ENCODE data around the gene OTOGL.

The OTOGL gene

DNA sequence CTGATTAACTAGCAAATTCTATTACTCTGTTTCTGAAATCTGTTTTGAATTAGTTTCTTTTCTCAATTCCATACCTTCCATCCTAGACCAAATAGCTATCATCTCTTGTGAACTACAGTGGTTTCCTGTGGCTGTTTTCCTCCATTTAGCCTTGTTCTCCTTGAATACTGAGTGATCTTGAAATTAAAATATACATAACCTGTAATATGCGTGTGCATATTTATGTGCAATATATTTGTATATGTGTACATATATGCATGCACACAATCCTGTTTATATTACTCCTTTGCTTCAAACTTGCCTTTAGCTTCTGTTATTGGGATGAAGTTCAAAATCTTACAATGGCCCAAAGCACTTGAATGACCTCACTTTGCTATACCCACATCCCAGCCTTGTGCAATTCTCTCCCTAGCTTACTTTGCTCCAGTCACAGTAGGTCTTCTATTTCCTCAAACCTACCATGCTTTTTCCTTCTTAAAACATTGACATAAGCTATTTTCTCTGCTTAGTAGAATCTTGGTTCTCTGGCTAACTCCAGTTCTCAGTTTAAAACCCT is 99.5 kb downstream of the OTOGL start:
- H3K4me3 ChIP-seq, result no peak overlapping the region
- no peak for DNase-seq
- intact Hi-C loops (cut with DNase I; ENCODE audit: low total_unique reads), result loop anchor here (5.0 kb wide), 2 partner anchors 73 to 647 kb away; no protein-coding TSS in a partner anchor
- no peaks in the 10 kb centered on the region for H3K27me3 ChIP-seq
- peaks cover 0 to 2% (median 0%) of the 10 kb centered on the region in 4 donors for H3K4me1 ChIP-seq
- no peaks in the 10 kb centered on the region for H3K36me3 ChIP-seq
- no peak overlapping the region for H3K27ac ChIP-seq
- TF ChIP-seq, protein P1, sequence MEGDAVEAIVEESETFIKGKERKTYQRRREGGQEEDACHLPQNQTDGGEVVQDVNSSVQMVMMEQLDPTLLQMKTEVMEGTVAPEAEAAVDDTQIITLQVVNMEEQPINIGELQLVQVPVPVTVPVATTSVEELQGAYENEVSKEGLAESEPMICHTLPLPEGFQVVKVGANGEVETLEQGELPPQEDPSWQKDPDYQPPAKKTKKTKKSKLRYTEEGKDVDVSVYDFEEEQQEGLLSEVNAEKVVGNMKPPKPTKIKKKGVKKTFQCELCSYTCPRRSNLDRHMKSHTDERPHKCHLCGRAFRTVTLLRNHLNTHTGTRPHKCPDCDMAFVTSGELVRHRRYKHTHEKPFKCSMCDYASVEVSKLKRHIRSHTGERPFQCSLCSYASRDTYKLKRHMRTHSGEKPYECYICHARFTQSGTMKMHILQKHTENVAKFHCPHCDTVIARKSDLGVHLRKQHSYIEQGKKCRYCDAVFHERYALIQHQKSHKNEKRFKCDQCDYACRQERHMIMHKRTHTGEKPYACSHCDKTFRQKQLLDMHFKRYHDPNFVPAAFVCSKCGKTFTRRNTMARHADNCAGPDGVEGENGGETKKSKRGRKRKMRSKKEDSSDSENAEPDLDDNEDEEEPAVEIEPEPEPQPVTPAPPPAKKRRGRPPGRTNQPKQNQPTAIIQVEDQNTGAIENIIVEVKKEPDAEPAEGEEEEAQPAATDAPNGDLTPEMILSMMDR (IDR thresholded peaks at IDR 0.05), result no peak
- H3K9me3 ChIP-seq, result no peaks in the 10 kb centered on the region

- H3K9me3 ChIP-seq, result no peaks in the 10 kb centered on the region
- H3K27me3 ChIP-seq, result no peaks in the 10 kb centered on the region
- H3K27ac ChIP-seq, result no peak overlapping the region
- no peak overlapping the region for H3K4me3 ChIP-seq
- TF ChIP-seq, protein P1 (IDR thresholded peaks at IDR 0.05), result no peak
- DNase-seq, result no peak
- intact Hi-C loops (cut with DNase I; ENCODE audit: low total_unique reads), result loop anchor here (5.0 kb wide), 2 partner anchors 72 to 648 kb away; no protein-coding TSS in a partner anchor
- no peaks in the 10 kb centered on the region for H3K36me3 ChIP-seq
- H3K4me1 ChIP-seq, result no peaks in the 10 kb centered on the region
These were observed 100.6 kb downstream of the OTOGL start for GRCh38 chr12:80199931-80200330.

- Histone ChIP-seq H3K9me3 (no peaks in the 10 kb centered on the region), H3K4me1 (no peaks in the 10 kb centered on the region), H3K27ac (no peak overlapping the region), H3K27me3 (no peaks in the 10 kb centered on the region), H3K4me3 (no peak overlapping the region), H3K36me3 (no peaks in the 10 kb centered on the region)
- DNase-seq, result no peak
- intact Hi-C loops (cut with DNase I; ENCODE audit: low total_unique reads), result no loop called here
- TF ChIP-seq, protein P1 (IDR thresholded peaks at IDR 0.05), result no peak
These were observed 101.1 kb downstream of the OTOGL start for GRCh38 chr12:80200414-80200813.

DNA sequence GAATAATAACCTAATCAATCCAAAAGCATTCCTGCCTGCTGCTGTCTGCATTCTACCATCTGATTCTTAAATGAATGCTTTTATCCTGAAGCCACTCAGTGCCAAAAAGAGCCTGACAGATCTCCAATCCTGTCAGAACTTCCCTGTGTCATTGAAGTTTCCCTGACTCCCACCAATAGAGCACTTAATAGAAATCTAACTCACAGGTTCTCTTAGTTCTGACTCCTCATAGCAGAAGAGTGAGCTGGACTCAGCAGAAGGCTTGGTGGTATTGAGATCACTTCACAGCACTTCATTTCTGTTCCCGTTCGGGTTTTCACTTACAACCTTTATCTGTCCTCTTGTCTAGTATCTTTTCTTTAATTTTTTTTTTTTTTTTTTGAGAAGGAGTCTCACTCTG is 102.6 kb downstream of the OTOGL start:
- no peak for DNase-seq
- Histone ChIP-seq H3K9me3 (no peaks in the 10 kb centered on the region), H3K36me3 (no peaks in the 10 kb centered on the region), H3K4me3 (no peak overlapping the region), H3K27me3 (no peaks in the 10 kb centered on the region), H3K4me1 (no peaks in the 10 kb centered on the region), H3K27ac (no peak overlapping the region)
- intact Hi-C loops (cut with DNase I; ENCODE audit: low total_unique reads), result no loop called here
- TF ChIP-seq, protein P1 (IDR thresholded peaks at IDR 0.05), result no peak

GRCh38 chr12:80205960-80206359 is 106.6 kb downstream of the OTOGL start:
- H3K4me1 ChIP-seq, result no peaks in the 10 kb centered on the region
- TF ChIP-seq, protein P1 (IDR thresholded peaks at IDR 0.05), result no peak
- no peaks in the 10 kb centered on the region for H3K36me3 ChIP-seq
- H3K27me3 ChIP-seq, result no peaks in the 10 kb centered on the region
- no peak overlapping the region for H3K27ac ChIP-seq
- no peak overlapping the region for H3K4me3 ChIP-seq
- intact Hi-C loops (cut with DNase I; ENCODE audit: low total_unique reads), result no loop called here
- no peak for DNase-seq
- no peaks in the 10 kb centered on the region for H3K9me3 ChIP-seq

GRCh38 chr12:80208071-80208470 is 108.7 kb downstream of the OTOGL start:
- TF ChIP-seq, protein P1 (IDR thresholded peaks at IDR 0.05), result no peak
- Histone ChIP-seq H3K4me1 (no peaks in the 10 kb centered on the region), H3K27me3 (no peaks in the 10 kb centered on the region), H3K27ac (no peak overlapping the region), H3K36me3 (no peaks in the 10 kb centered on the region), H3K4me3 (no peak overlapping the region), H3K9me3 (no peaks in the 10 kb centered on the region)
- intact Hi-C loops (cut with DNase I; ENCODE audit: low total_unique reads), result no loop called here
- no peak for DNase-seq

Measured in tibial artery (tissue), 4 donors.